ENCODE results near the gene PTGFRN.

PTGFRN gene

GRCh38 chr1:116881879-116882520 is 27.7 kb upstream of the PTGFRN start:
- H3K27ac ChIP-seq: no peak overlapping the region
- H3K9me3 ChIP-seq (ENCODE audit: low read depth, low read length): no peaks in the 10 kb centered on the region
- DNase-seq (ENCODE audit: low read depth, low spot score): no peak
- no peak overlapping the region for H3K4me3 ChIP-seq
- no peak overlapping the region for H3K9ac ChIP-seq (ENCODE audit: insufficient read length)
- no peak for TF ChIP-seq POLR2AphosphoS5 (IDR thresholded peaks at IDR 0.05; ENCODE audit: borderline replicate concordance, low read depth, low read length)
- TF ChIP-seq FOXP2 (optimal IDR thresholded peaks at IDR 0.05; ENCODE audit: control extremely low read depth, extremely low read length, insufficient read depth): no peak
- no peak for TF ChIP-seq EZH2 (IDR thresholded peaks at IDR 0.05)
- no peaks in the 10 kb centered on the region for H3K36me3 ChIP-seq (ENCODE audit: insufficient read depth, low read length)

GRCh38 chr1:116882866-116883265 is 26.9 kb upstream of the PTGFRN start:
- TF ChIP-seq FOXP2 (optimal IDR thresholded peaks at IDR 0.05; ENCODE audit: control extremely low read depth, extremely low read length, insufficient read depth) (no peak), POLR2AphosphoS5 (IDR thresholded peaks at IDR 0.05; ENCODE audit: borderline replicate concordance, low read depth, low read length) (no peak), EZH2 (IDR thresholded peaks at IDR 0.05) (no peak)
- no peak for DNase-seq (ENCODE audit: low read depth, low spot score)
- no peak overlapping the region for H3K27ac ChIP-seq
- no peaks in the 10 kb centered on the region for H3K36me3 ChIP-seq (ENCODE audit: insufficient read depth, low read length)
- no peaks in the 10 kb centered on the region for H3K9me3 ChIP-seq (ENCODE audit: low read depth, low read length)
- H3K4me3 ChIP-seq: no peak overlapping the region
- no peak overlapping the region for H3K9ac ChIP-seq (ENCODE audit: insufficient read length)

DNA sequence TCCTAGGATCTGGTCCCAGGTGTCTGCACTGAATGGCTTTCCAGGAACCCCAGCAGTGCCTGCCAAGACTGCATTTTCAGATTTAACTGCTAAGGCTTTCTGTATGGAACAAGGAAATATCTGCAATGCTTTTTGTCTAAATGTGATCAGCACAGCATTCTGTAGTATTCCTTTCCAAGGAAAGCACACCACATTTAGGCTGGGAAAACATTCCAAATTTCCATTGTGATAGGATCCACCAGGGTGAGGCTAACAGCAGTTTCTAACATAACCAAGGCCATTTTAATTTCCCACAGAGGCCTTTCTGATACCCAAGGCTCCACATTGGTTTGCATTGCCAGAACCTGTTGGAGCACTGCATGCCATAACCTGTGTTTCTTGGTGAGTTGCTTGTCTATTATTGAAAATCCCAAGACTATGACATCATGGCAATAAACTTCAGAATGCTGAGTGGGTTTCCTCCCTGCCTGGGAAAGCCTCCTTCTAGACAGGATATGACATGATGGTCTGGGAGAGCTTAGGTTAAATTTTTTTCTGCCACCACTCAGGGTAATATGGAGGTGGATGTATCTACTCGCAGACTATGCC is 23.3 kb upstream of the PTGFRN start:
- Histone ChIP-seq H3K27ac (no peak overlapping the region), H3K36me3 (ENCODE audit: insufficient read depth, low read length) (no peaks in the 10 kb centered on the region), H3K9me3 (ENCODE audit: low read depth, low read length) (no peaks in the 10 kb centered on the region), H3K4me3 (no peak overlapping the region), H3K9ac (ENCODE audit: insufficient read length) (no peak overlapping the region)
- TF ChIP-seq POLR2AphosphoS5 (IDR thresholded peaks at IDR 0.05; ENCODE audit: borderline replicate concordance, low read depth, low read length) (no peak), FOXP2 (optimal IDR thresholded peaks at IDR 0.05; ENCODE audit: control extremely low read depth, extremely low read length, insufficient read depth) (no peak), EZH2 (IDR thresholded peaks at IDR 0.05) (no peak)
- no peak for DNase-seq (ENCODE audit: low read depth, low spot score)

DNA sequence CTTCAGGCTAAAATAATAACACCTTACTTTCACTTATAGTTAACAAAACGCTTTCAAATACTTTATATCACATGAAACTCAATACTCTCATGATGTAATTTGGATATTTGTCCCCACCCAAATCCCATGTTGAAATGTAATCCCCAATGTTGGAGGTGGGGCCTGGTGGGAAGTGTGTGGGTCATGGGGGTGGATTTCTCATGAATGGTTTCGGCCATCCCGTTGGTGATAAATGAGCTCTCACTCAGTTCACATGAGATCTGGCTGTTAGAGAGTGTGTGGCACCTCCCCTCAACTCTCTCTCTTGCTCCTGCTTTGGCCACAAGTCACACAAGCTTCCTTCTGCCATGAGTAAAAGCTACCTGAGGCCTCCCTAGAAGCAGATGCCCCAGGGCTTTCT is 22.5 kb upstream of the PTGFRN start:
- H3K4me3 ChIP-seq: no peak overlapping the region
- TF ChIP-seq POLR2AphosphoS5 (IDR thresholded peaks at IDR 0.05; ENCODE audit: borderline replicate concordance, low read depth, low read length): no peak
- no peak for TF ChIP-seq FOXP2 (optimal IDR thresholded peaks at IDR 0.05; ENCODE audit: control extremely low read depth, extremely low read length, insufficient read depth)
- no peak for TF ChIP-seq EZH2 (IDR thresholded peaks at IDR 0.05)

DNA sequence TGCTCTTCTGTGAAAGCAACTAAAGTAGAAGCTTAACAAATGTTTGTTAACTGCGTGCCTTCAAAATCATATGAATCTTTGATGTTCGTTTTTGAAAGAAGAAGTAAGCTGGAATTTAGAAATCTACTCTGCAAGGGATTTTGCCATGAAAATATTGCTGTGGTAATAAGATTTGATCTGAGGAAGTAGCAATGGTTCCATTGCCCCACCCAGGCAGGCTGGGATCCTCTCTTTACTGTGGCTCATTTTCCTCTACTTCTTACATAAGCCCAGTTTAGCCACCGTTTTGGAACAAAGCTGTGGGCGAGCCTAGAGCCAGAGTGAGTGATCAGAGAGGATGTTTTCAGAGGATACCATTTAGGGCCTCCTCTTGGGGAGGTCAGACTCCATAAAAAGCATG is 20.3 kb upstream of the PTGFRN start:
- no peak for DNase-seq (ENCODE audit: low read depth, low spot score)
- no peak overlapping the region for H3K9ac ChIP-seq (ENCODE audit: insufficient read length)
- TF ChIP-seq FOXP2 (optimal IDR thresholded peaks at IDR 0.05; ENCODE audit: control extremely low read depth, extremely low read length, insufficient read depth): no peak
- no peak for TF ChIP-seq POLR2AphosphoS5 (IDR thresholded peaks at IDR 0.05; ENCODE audit: borderline replicate concordance, low read depth, low read length)
- TF ChIP-seq EZH2 (IDR thresholded peaks at IDR 0.05): no peak

More for the DNA sequence above, 22.5 kb upstream of the PTGFRN start:
- H3K9me3 ChIP-seq (ENCODE audit: low read depth, low read length): no peaks in the 10 kb centered on the region
- H3K27ac ChIP-seq: no peak overlapping the region
- H3K9ac ChIP-seq (ENCODE audit: insufficient read length): no peak overlapping the region
- H3K36me3 ChIP-seq (ENCODE audit: insufficient read depth, low read length): no peaks in the 10 kb centered on the region
- no peak for DNase-seq (ENCODE audit: low read depth, low spot score)

GRCh38 chr1:116891396-116892079 is 18.2 kb upstream of the PTGFRN start:
- TF ChIP-seq EZH2 (IDR thresholded peaks at IDR 0.05) (no peak), POLR2AphosphoS5 (IDR thresholded peaks at IDR 0.05; ENCODE audit: borderline replicate concordance, low read depth, low read length) (no peak), FOXP2 (optimal IDR thresholded peaks at IDR 0.05; ENCODE audit: control extremely low read depth, extremely low read length, insufficient read depth) (no peak)
- Histone ChIP-seq H3K4me3 (no peak overlapping the region), H3K9ac (ENCODE audit: insufficient read length) (no peak overlapping the region), H3K36me3 (ENCODE audit: insufficient read depth, low read length) (no peaks in the 10 kb centered on the region), H3K9me3 (ENCODE audit: low read depth, low read length) (0 out of 2 replicates have a peak, but pooled peaks cover 4% of the 10 kb centered on the region), H3K27ac (no peak overlapping the region)
- no peak for DNase-seq (ENCODE audit: low read depth, low spot score)

More for the DNA sequence above, 20.3 kb upstream of the PTGFRN start:
- Histone ChIP-seq H3K36me3 (ENCODE audit: insufficient read depth, low read length) (no peaks in the 10 kb centered on the region), H3K9me3 (ENCODE audit: low read depth, low read length) (0 out of 2 replicates have a peak, but pooled peaks cover 4% of the 10 kb centered on the region), H3K27ac (no peak overlapping the region), H3K4me3 (no peak overlapping the region)

DNA sequence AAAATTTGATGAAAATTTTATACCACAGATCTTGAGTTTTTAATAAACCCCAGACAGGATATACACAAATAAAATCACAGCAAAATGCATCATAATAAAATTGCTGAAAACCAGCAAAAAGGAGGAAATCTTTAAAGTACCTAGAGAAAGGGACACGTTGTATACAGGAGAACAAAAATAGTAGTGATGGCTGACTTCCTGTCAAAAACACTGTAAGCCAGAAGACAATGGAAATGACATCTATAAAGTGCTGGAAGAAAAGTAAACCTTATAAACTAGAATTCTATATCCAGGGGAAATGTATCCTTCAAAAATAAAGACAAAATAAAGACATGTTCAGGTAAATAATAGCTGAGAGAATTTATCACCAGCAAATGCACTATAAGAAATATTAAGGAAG is 14.6 kb upstream of the PTGFRN start:
- TF ChIP-seq FOXP2 (optimal IDR thresholded peaks at IDR 0.05; ENCODE audit: control extremely low read depth, extremely low read length, insufficient read depth) (no peak), POLR2AphosphoS5 (IDR thresholded peaks at IDR 0.05; ENCODE audit: borderline replicate concordance, low read depth, low read length) (no peak), EZH2 (IDR thresholded peaks at IDR 0.05) (no peak)
- Histone ChIP-seq H3K4me3 (no peak overlapping the region), H3K36me3 (ENCODE audit: insufficient read depth, low read length) (no peaks in the 10 kb centered on the region), H3K9me3 (ENCODE audit: low read depth, low read length) (0 out of 2 replicates have a peak, but pooled peaks cover 4% of the 10 kb centered on the region), H3K27ac (no peak overlapping the region), H3K9ac (ENCODE audit: insufficient read length) (no peak overlapping the region)
- DNase-seq (ENCODE audit: low read depth, low spot score): no peak

DNA sequence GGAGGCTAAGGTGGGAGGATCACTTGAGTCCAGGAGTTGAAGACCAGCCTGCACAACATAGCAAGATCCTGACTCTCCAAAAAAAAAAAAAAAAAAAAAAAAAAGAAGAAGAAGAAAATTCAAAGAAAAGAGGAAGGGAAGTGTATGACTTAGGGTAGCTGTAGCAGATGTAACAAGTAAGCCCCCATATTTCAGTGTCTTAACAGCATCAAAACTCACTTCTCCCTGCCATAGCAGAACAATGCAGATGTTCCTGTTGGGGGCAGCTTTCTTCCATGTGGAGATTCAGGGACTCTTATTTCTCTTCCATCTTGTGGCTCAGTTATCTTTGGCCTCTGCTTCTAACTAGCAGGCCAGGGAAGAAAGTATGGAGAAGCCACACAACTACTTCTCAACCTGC is 10.2 kb upstream of the PTGFRN start:
- no peak for DNase-seq (ENCODE audit: low read depth, low spot score)
- Histone ChIP-seq H3K9me3 (ENCODE audit: low read depth, low read length) (no peaks in the 10 kb centered on the region), H3K4me3 (no peak overlapping the region), H3K36me3 (ENCODE audit: insufficient read depth, low read length) (no peaks in the 10 kb centered on the region), H3K9ac (ENCODE audit: insufficient read length) (no peak overlapping the region), H3K27ac (no peak overlapping the region)
- TF ChIP-seq EZH2 (IDR thresholded peaks at IDR 0.05): no peak
- no peak for TF ChIP-seq FOXP2 (optimal IDR thresholded peaks at IDR 0.05; ENCODE audit: control extremely low read depth, extremely low read length, insufficient read depth)
- TF ChIP-seq POLR2AphosphoS5 (IDR thresholded peaks at IDR 0.05; ENCODE audit: borderline replicate concordance, low read depth, low read length): no peak

Measured in SK-N-MC (cell line).